Duodenal mucosa (tissue), 2 donors: ENCODE measurements around the gene OSBPL10.
"Not testable (repeated sequence)": the region's sequence is repeated elsewhere in the genome, so short reads cannot be mapped to it uniquely, and the experiment has no call there.

Experiments used
- H3K27ac ChIP-seq: one replicate; pipeline ENCODE4 v1.7.0; 2013; ENCODE audit warnings: low read depth, low read length
- H3K27me3 ChIP-seq, 2 donors: one replicate each; pipeline ENCODE4 v1.7.0; 2013; ENCODE audit warnings: low read length in 2 of 2, control low read depth in 1 of 2; ENCODE audit not compliant: insufficient read depth in 2 of 2, control insufficient read depth in 1 of 2
- H3K36me3 ChIP-seq, 2 donors: one replicate each; pipeline ENCODE4 v1.7.0; 2013; ENCODE audit warnings: low read length in 2 of 2, control low read depth in 1 of 2; ENCODE audit not compliant: insufficient read depth in 2 of 2, control insufficient read depth in 1 of 2
- H3K4me1 ChIP-seq, 2 donors: one replicate each; pipeline ENCODE4 v1.7.0; 2013; ENCODE audit warnings: low read length in 2 of 2, control low read depth in 1 of 2; ENCODE audit not compliant: insufficient read depth in 2 of 2, control insufficient read depth in 1 of 2
- H3K4me3 ChIP-seq, 2 donors: one replicate each; pipeline ENCODE4 v1.7.0; 2013; ENCODE audit warnings: low read length in 2 of 2, low read depth in 1 of 2
- H3K9ac ChIP-seq, 2 donors: one replicate each; pipeline ENCODE4 v1.7.0; 2013; ENCODE audit warnings: low read length in 2 of 2, low read depth in 1 of 2
- H3K9me3 ChIP-seq, 2 donors: one replicate each; pipeline ENCODE4 v1.7.0; 2013; ENCODE audit warnings: low read length in 2 of 2, control low read depth in 1 of 2; ENCODE audit not compliant: control insufficient read depth in 1 of 2

The OSBPL10 gene

DNA sequence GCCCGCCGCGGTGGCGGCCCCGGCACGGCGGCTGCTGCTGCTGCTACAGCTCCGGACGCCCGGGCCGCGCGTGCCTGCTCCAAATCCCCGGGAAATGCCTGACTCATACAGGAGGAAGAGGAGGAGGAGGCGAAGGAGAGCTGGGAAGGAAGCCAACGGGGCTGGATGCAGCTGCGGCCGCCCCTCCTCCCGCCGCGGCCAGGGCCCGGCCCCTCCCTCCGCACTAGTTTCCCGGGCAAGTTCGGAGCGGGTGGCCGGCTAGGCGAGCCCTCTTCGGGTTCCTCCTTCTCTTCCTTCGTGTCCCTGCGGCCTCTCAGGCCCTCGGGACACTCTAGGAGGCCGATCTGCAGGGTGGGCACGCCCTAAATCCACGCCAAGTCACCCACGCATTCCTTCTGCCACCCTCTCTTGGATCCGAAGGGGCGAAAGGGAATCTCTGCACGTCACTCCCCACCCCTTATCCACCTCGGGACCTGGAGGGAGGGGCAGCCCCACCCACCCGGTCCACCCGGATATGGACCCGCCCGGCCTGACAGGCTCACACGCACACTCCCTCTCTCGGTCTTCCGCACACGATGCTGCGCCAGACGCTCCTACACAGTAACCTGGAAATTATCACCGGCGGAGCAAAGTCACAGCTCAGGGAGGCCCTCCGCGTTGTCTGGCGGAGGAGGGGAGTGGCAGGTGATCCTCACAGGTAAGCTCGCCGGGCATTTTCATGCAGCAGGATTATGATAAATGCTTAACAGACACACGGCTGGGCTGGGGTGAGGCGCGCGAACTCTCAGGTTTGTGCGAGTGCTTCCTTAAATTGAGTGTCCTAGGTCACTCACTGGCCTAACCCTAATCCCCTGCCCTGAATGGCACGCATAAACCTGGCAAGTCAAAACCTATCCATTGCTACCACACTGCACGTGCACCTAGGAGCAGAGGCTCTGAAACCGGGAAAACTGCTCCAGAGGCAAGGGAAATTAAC is at the start of gene OSBPL10, which contains the start of gene ZNF860:
TSS of gene OSBPL10 (minus strand) at position 57 of the 976 bp plus-strand sequence. CDS start 83 bp downstream, outside the sequence.
TSS of gene ZNF860 (plus strand) at position 545 of the 976 bp plus-strand sequence. CDS start 7,330 bp downstream, outside the sequence.
- Histone ChIP-seq H3K27me3 (no peaks in the 10 kb centered on the region), H3K27ac (peak within 1 kb of the TSS; percentile 89), H3K4me3 (peak within 1 kb of the TSS; percentile 80 to 91), H3K36me3 (no peaks in the 10 kb centered on the region), H3K4me1 (peaks cover 6 to 18% of the 10 kb centered on the region in 2 donors), H3K9ac (peak within 1 kb of the TSS; percentile 65 to 73), H3K9me3 (no peaks in the 10 kb centered on the region)

DNA sequence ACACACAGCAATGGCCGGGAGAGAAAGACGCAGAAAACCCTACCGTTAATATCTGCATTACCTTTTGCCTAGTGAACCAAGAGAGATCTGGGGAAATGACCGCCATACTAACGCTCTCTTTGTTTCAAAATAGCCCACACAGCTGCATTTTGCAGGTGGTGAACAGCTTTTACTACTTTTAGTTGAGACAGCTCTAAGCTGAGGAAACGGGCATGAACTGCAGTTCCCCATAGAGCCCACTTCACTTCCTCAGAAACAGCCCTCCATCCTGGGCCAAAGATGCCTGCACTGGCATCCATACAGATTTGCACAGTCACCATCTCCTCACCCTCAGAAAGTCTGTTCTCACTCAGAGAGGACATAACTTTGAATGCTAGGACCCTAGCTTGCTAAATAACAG is 45.5 kb upstream of the OSBPL10 start:
- no peak overlapping the region for H3K27ac ChIP-seq
- no peaks in the 10 kb centered on the region for H3K9me3 ChIP-seq
- H3K4me1 ChIP-seq = no peaks in the 10 kb centered on the region
- no peaks in the 10 kb centered on the region for H3K36me3 ChIP-seq
- no peaks in the 10 kb centered on the region for H3K27me3 ChIP-seq
- H3K9ac ChIP-seq = no peak overlapping the region
- H3K4me3 ChIP-seq = no peak overlapping the region

DNA sequence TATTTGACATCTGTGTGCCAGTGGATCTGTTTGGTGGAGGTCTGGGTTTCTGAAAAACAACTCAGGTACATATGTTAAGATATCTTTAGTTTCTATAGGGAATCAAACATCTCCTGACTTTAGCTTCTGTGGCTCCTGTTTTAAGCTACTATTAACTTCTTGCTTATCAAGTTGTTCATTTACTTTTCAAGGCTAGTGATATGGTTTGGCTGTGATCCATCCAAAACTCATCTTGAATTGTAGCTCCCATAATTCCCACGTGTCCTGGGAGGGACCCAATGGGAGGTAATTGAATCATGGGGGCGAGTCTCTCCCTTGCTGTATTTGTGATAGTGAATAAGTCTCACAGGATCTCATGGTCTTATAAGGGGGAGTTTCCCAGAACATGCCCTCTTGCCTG is 41.9 kb upstream of the OSBPL10 start:
- Histone ChIP-seq H3K4me1 (no peaks in the 10 kb centered on the region), H3K36me3 (no peaks in the 10 kb centered on the region), H3K27ac (no peak overlapping the region), H3K9ac (no peak overlapping the region), H3K4me3 (no peak overlapping the region), H3K9me3 (no peaks in the 10 kb centered on the region), H3K27me3 (no peaks in the 10 kb centered on the region)

- Histone ChIP-seq H3K9ac (no peak overlapping the region), H3K36me3 (no peaks in the 10 kb centered on the region), H3K4me1 (no peaks in the 10 kb centered on the region), H3K27me3 (no peaks in the 10 kb centered on the region), H3K27ac (no peak overlapping the region), H3K9me3 (no peaks in the 10 kb centered on the region), H3K4me3 (no peak overlapping the region)
Observed at GRCh38 chr3:32021748-32022147, 40.7 kb upstream of the OSBPL10 start.

GRCh38 chr3:32021155-32021554 is 40.1 kb upstream of the OSBPL10 start:
- Histone ChIP-seq H3K9me3 (no peaks in the 10 kb centered on the region), H3K36me3 (no peaks in the 10 kb centered on the region), H3K27me3 (no peaks in the 10 kb centered on the region), H3K4me1 (no peaks in the 10 kb centered on the region), H3K9ac (no peak overlapping the region), H3K4me3 (no peak overlapping the region), H3K27ac (no peak overlapping the region)

DNA sequence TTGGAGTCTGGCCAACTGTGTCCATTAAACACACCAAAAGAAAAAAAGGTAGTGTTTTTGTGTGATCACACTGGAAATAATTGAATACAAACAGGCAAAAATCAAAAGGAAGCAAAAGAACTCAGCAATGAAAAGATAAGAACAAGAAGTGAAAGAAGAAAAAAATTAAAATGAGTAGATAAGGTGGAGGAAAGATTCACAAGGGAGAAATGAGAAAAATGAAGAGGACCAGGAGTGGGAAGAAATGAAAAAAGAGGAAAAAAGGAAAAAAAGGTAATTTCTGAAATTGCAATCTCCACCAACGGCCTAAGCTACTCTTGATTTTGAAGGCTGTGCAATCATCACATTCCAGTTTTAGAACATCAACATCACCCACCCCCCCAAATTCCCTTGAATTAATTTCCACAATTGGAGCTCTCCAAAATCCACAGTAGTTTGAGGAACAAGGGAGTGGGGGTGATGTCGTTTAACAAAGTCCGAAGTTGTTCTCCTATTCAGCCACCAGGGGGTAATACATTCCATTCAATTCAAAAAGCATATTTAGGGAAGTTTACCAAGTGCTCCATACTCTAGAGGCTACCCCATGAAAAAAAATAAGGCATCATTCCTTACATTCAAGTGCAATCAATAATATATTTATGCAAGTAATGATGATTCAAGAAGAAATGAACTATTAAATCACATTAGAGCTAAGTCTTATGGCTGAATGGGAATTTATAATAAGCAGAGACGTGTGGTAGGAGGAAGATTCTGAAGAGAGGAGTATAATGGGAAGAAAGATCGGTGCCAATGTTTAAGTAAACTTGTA is 37.9 kb upstream of the OSBPL10 start:
- H3K27ac ChIP-seq = no peak overlapping the region
- no peaks in the 10 kb centered on the region for H3K4me1 ChIP-seq
- H3K36me3 ChIP-seq = no peaks in the 10 kb centered on the region
- no peak overlapping the region for H3K9ac ChIP-seq
- no peak overlapping the region for H3K4me3 ChIP-seq
- no peaks in the 10 kb centered on the region for H3K9me3 ChIP-seq
- H3K27me3 ChIP-seq = no peaks in the 10 kb centered on the region

DNA sequence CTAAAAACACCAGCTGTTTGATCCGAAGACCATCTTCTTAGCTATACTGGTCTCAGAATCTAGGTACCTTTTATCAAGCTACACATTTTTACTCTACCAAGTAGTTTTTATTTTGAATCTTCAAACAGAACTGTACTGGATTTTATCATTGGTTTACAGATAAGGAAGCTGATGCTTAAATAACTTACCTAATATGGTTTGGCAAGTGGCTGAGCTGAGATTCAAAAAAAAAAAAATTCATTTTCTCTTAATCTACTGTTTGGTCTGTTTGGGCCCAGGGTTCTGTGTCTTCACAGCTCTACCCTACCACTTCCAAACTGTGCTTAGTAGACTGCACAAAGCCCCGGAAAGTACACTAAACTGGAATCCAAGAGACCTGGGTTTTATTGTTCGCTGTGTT is 36.2 kb upstream of the OSBPL10 start:
- H3K27ac ChIP-seq = no peak overlapping the region
- no peak overlapping the region for H3K4me3 ChIP-seq
- no peak overlapping the region for H3K9ac ChIP-seq
- H3K9me3 ChIP-seq = no peaks in the 10 kb centered on the region
- H3K4me1 ChIP-seq = no peaks in the 10 kb centered on the region
- H3K36me3 ChIP-seq = no peaks in the 10 kb centered on the region
- no peaks in the 10 kb centered on the region for H3K27me3 ChIP-seq

GRCh38 chr3:32015638-32016037 is 34.6 kb upstream of the OSBPL10 start:
- H3K4me3 ChIP-seq, H3K9me3 ChIP-seq, H3K4me1 ChIP-seq, H3K27me3 ChIP-seq, H3K27ac ChIP-seq, H3K36me3 ChIP-seq, H3K9ac ChIP-seq: not testable (repeated sequence)

DNA sequence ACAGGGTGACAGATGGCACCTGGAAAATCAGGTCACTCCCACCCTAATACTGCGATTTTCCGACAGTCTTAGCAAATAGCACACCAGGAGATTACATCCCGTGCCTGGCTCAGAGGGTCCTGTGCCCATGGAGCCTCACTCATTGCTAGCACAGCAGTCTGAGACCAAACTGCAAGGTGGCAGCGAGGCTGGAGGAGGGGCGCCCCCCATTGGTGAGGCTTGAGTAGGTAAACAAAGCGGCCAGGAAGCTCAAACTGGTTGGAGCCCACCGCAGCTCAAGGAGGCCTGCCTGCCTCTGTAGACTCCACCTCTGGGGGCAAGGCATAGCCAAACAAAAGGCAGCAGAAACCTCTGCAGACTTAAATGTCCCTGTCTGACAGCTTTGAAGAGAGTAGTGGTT is 29.6 kb upstream of the OSBPL10 start:
- H3K36me3 ChIP-seq, H3K27ac ChIP-seq, H3K4me3 ChIP-seq: not testable (repeated sequence)

GRCh38 chr3:32009957-32010356 is 28.9 kb upstream of the OSBPL10 start:
- H3K36me3 ChIP-seq = no peaks in the 10 kb centered on the region
- no peak overlapping the region for H3K4me3 ChIP-seq
- H3K27ac ChIP-seq = no peak overlapping the region
- no peaks in the 10 kb centered on the region for H3K4me1 ChIP-seq
- no peak overlapping the region for H3K9ac ChIP-seq
- H3K9me3 ChIP-seq = no peaks in the 10 kb centered on the region
- H3K27me3 ChIP-seq = no peaks in the 10 kb centered on the region

More for the DNA sequence above, 29.6 kb upstream of the OSBPL10 start:
- H3K27me3 ChIP-seq, H3K9me3 ChIP-seq, H3K9ac ChIP-seq, H3K4me1 ChIP-seq: not testable (repeated sequence)
